PFSK-1 (cell line): ENCODE data around the gene LDHAL6A.

ENCODE experiments used
- POLR2AphosphoS5 ChIP-seq: IDR thresholded peaks from 2 replicates; pipeline ENCODE4 v1.6.1; 2012; ENCODE audit warnings: low read depth, mild to moderate bottlenecking, control low read depth, low read length, moderate library complexity
- REST ChIP-seq, 2 experiments: IDR thresholded peaks; 2 replicates each; pipeline versions ENCODE4 v1.6.1 to v1.8.0; 2011 to 2012; ENCODE audit warnings: low read depth in 2 of 2, low read length in 2 of 2, control low read depth in 1 of 2, inconsistent platforms in 1 of 2, mild to moderate bottlenecking in 1 of 2, moderate library complexity in 1 of 2; ENCODE audit not compliant: insufficient read depth in 1 of 2
- SIN3A ChIP-seq: IDR thresholded peaks from 2 replicates; pipeline ENCODE4 v1.6.1; 2012; ENCODE audit warnings: mild to moderate bottlenecking, low read length, moderate library complexity, borderline replicate concordance; ENCODE audit not compliant: insufficient read depth
- TAF1 ChIP-seq: IDR thresholded peaks from 2 replicates; pipeline ENCODE4 v1.6.1; 2012; ENCODE audit warnings: low read length, control low read depth, borderline replicate concordance; ENCODE audit not compliant: insufficient read depth

- TF ChIP-seq REST (IDR thresholded peaks at IDR 0.05; ENCODE audit: insufficient read depth in 1 of 2, low read depth in 2 of 2, low read length in 2 of 2) (no peak), POLR2AphosphoS5 (no peak), TAF1 (no peak), SIN3A (no peak)
Measured at GRCh38 chr11:18429332-18429731, 26.3 kb upstream of the LDHAL6A start.
